IPS DF 6.9 (cell line): ENCODE data around the gene KRT222.

Experiments used
- DNase-seq: peaks from one replicate; pipeline ENCODE4 v3.0.0-alpha.2; 2013; ENCODE audit warnings: low read depth, low spot score
- H3K27ac ChIP-seq: one replicate; pipeline ENCODE4 v1.5.1; 2013; ENCODE audit warnings: low read length, control low read depth
- H3K27me3 ChIP-seq: 2 replicates; pipeline ENCODE4 v1.6.1; 2013; ENCODE audit warnings: mild to moderate bottlenecking, low read length; ENCODE audit not compliant: control insufficient read depth, insufficient read depth
- H3K36me3 ChIP-seq: 2 replicates; pipeline ENCODE4 v1.6.1; 2013; ENCODE audit warnings: low read length; ENCODE audit not compliant: control insufficient read depth, insufficient read depth
- H3K4me1 ChIP-seq: 2 replicates; pipeline ENCODE4 v1.6.1; 2013; ENCODE audit warnings: low read length; ENCODE audit not compliant: control insufficient read depth, insufficient read depth
- H3K4me3 ChIP-seq: 2 replicates; pipeline ENCODE4 v1.5.1; 2013; ENCODE audit warnings: mild to moderate bottlenecking, low read length
- H3K9me3 ChIP-seq: 2 replicates; pipeline ENCODE4 v1.6.1; 2013; ENCODE audit warnings: low read length, inconsistent platforms; ENCODE audit not compliant: control insufficient read depth, insufficient read depth
- whole genome bisulfite sequencing: extraction: QIAGEN DNeasy Blood & Tissue Kit; methylation state at CpG from one replicate; pipeline ENCODE4 v1.1.7; 2013; ENCODE audit warnings: mixed read lengths, missing lambda C conversion rate; ENCODE audit not compliant: insufficient read length, insufficient coverage; 5-methylcytosine and 5-hydroxymethylcytosine counted together

The KRT222 gene

DNA sequence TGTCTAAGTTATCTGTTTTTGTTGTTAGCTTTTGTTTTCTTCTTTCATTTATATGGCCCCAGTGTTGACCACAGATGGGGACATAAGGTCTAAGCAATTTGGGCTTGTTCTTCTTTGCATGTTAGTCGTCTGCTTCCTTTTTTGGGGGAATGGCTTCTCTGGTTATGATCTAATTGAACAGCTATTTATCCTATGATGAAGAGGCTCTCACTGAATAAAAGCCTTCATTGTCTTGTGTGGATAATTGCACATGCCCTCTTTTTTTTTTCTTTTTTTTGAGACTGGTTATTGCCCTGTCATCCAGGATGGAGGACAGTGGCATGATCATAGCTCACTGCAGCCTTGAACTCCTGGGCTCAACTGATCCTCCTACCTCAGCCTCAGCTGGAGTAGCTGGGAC is 31.1 kb downstream of the KRT222 start:
- Histone ChIP-seq H3K4me1 (no peaks in the 10 kb centered on the region), H3K27ac (no peak overlapping the region), H3K27me3 (no peaks in the 10 kb centered on the region), H3K36me3 (peaks cover 21% of the 10 kb centered on the region; the same call in 1 of the 2 replicates), H3K4me3 (no peak overlapping the region), H3K9me3 (no peaks in the 10 kb centered on the region)
- no peak for DNase-seq
- WGBS: no CpG with 5 or more reads among the region's 1 CpG

DNA sequence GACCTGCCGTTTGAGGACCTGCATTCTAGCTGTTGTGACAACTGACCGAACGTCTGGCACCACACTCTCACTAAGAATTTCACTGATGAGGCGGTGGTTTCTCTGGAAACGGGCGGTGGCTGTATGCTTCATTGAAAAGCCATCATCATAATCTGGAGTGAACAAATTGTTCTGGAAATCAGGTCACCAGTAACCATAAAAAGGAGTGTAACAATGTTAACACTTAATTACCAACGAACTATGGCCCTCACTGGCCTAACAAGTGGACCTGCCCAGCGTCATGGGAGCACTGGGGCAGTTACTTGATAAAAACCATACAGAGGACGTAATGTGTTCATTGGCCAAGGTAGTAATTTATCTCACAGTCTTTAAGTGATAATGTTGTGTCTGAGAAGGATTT is 32.8 kb downstream of the KRT222 start:
- Histone ChIP-seq H3K4me3 (no peak overlapping the region; the same call in 1 of the 2 replicates), H3K36me3 (peaks cover 24% of the 10 kb centered on the region; the same call in 1 of the 2 replicates), H3K9me3 (no peaks in the 10 kb centered on the region), H3K4me1 (no peaks in the 10 kb centered on the region), H3K27me3 (no peaks in the 10 kb centered on the region), H3K27ac (no peak overlapping the region)
- no CpG with 5 or more reads among the region's 9 CpGs for WGBS
- no peak for DNase-seq

DNA sequence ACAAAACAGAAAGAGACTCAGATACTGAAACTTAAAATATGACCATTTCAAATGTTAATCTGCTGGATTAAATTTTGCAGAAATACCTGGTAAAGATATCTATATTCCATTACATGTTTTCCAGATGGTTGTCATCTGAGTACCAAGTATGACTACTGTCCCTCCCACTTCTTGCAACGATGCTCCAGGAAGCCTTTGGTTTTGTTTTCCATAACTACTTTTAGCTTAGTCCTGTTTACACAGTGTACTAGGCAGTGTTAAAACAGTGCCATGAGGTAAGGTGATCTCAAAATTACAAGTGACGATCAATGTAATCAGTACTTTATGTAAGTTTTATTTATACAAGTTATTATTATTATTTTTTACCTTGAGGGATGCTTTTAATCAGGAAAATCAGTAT is 35.1 kb downstream of the KRT222 start:
- Histone ChIP-seq H3K36me3 (peaks cover 21% of the 10 kb centered on the region; the same call in 1 of the 2 replicates), H3K4me1 (no peaks in the 10 kb centered on the region), H3K9me3 (no peaks in the 10 kb centered on the region), H3K4me3 (no peak overlapping the region), H3K27me3 (no peaks in the 10 kb centered on the region), H3K27ac (no peak overlapping the region)
- no CpG with 5 or more reads among the region's 2 CpGs for WGBS
- DNase-seq: no peak

DNA sequence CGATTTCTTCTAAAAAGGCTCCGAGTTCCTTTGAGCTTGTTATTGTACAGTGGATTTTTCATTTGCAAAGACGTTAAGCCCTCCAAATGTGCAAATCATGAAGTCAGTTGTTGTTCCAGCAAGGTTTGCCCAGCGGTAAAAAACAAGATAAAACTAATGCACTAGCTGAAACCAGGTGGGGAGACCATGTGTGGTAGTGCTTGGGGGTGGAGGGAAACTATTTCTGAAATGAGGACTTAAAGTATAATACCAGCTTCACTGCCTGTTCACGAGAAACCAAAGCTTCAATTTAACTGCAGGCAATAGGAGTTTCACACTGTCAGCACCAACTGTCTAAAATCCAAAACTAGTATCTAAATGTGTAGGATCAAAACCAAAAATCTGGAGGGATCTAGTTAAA is 39.7 kb downstream of the KRT222 start:
- Histone ChIP-seq H3K4me1 (no peaks in the 10 kb centered on the region), H3K4me3 (no peak overlapping the region), H3K27me3 (no peaks in the 10 kb centered on the region), H3K27ac (no peak overlapping the region), H3K36me3 (peaks cover 3% of the 10 kb centered on the region; the same call in 1 of the 2 replicates), H3K9me3 (no peaks in the 10 kb centered on the region)
- WGBS: no CpG with 5 or more reads among the region's 5 CpGs
- DNase-seq: no peak

- no peak overlapping the region for H3K27ac ChIP-seq
- no peaks in the 10 kb centered on the region for H3K4me1 ChIP-seq
- DNase-seq: no peak
- no peaks in the 10 kb centered on the region for H3K27me3 ChIP-seq
- H3K36me3 ChIP-seq: no peaks in the 10 kb centered on the region
- WGBS: no CpG with 5 or more reads among the region's 12 CpGs
- H3K4me3 ChIP-seq: no peak overlapping the region
- no peaks in the 10 kb centered on the region for H3K9me3 ChIP-seq
These were observed 41.4 kb downstream of the KRT222 start for GRCh38 chr17:40623419-40624210.

DNA sequence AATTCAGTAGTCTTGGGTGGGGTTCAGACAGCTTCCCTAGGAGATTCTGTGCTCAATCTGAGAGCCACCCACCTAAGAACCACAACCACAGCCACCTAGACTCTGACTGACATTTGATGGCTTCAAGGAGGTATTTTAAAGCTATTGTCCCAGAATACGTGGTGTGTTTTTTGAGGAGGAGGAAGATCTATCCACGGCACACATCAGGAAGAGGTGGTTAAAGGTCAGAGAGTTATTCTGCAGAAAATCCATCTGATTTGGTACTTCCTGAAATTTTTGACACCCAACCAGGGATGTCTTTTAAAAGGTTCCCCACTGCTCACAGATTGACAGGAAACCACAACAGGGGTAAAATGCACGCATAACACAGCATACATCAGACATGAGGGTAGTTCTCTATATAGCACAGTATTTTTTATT is 42.5 kb downstream of the KRT222 start:
- no peak for DNase-seq
- H3K36me3 ChIP-seq: no peaks in the 10 kb centered on the region
- no peak overlapping the region for H3K27ac ChIP-seq
- H3K4me3 ChIP-seq: no peak overlapping the region
- H3K9me3 ChIP-seq: no peaks in the 10 kb centered on the region
- WGBS: no CpG with 5 or more reads among the region's 3 CpGs
- no peaks in the 10 kb centered on the region for H3K27me3 ChIP-seq
- no peaks in the 10 kb centered on the region for H3K4me1 ChIP-seq

GRCh38 chr17:40621578-40621977 is 43.4 kb downstream of the KRT222 start:
- Histone ChIP-seq H3K27ac (no peak overlapping the region), H3K27me3 (no peaks in the 10 kb centered on the region), H3K9me3 (no peaks in the 10 kb centered on the region), H3K4me3 (no peak overlapping the region), H3K4me1 (no peaks in the 10 kb centered on the region), H3K36me3 (no peaks in the 10 kb centered on the region)
- no peak for DNase-seq
- WGBS: no CpG with 5 or more reads among the region's 8 CpGs

DNA sequence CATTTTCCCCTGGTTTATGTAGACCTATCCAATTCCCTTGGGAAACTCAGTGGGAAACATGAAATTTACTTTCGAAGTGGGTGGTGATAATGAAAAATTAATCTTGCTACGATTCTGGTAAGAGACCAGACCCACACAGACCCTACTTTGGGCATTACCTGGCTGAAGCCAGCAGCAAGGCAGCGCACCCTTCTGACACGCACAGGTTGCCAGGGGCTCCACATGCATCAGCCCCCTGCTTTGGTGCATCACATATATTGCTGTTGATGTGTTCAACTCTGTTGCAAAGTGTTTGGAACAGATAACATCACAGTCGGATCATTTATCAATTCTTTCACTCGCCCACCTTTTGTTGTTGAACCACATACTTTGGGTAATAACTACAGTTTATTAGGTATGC is 44.0 kb downstream of the KRT222 start:
- Histone ChIP-seq H3K4me3 (no peak overlapping the region), H3K36me3 (no peaks in the 10 kb centered on the region), H3K27me3 (no peaks in the 10 kb centered on the region), H3K27ac (no peak overlapping the region), H3K9me3 (no peaks in the 10 kb centered on the region), H3K4me1 (0 out of 2 replicates have a peak, but pooled peaks cover under 1% of the 10 kb centered on the region)
- WGBS: no CpG with 5 or more reads among the region's 6 CpGs
- no peak for DNase-seq

- no peak for DNase-seq
- no peaks in the 10 kb centered on the region for H3K9me3 ChIP-seq
- H3K4me3 ChIP-seq: no peak overlapping the region
- WGBS: no CpG with 5 or more reads among the region's 16 CpGs
- H3K27ac ChIP-seq: no peak overlapping the region
- H3K27me3 ChIP-seq: no peaks in the 10 kb centered on the region
- H3K36me3 ChIP-seq: no peaks in the 10 kb centered on the region
- H3K4me1 ChIP-seq: 0 out of 2 replicates have a peak, but pooled peaks cover 1% of the 10 kb centered on the region
These were observed 46.0 kb downstream of the KRT222 start for GRCh38 chr17:40618754-40619625.

GRCh38 chr17:40617678-40618240 is 47.2 kb downstream of the KRT222 start:
- Histone ChIP-seq H3K9me3 (no peaks in the 10 kb centered on the region), H3K36me3 (no peaks in the 10 kb centered on the region), H3K27me3 (no peaks in the 10 kb centered on the region), H3K4me3 (no peak overlapping the region), H3K27ac (no peak overlapping the region), H3K4me1 (0 out of 2 replicates have a peak, but pooled peaks cover 1% of the 10 kb centered on the region)
- DNase-seq: no peak
- no CpG with 5 or more reads among the region's 11 CpGs for WGBS
